Lung (tissue), 12 donors: ENCODE data around the gene TMEM63A. TPM values are rescaled to one million over a fixed set of nuclear protein-coding genes. Genes with fewer than 3 reads are reported as not detected.

Source experiments
- ATAC-seq: fragments of 200-7000 bp; cut with Tn5 transposase; one replicate; pipeline ENCODE4 v1.9.1; 2020; ENCODE audit warnings: moderate number of reproducible peaks; ENCODE audit not compliant: insufficient read depth, low FRiP score
- DNase-seq, 3 donors: peaks; one replicate each; pipeline ENCODE4 v3.0.0-alpha.2; 2013 to 2017
- H3K27ac ChIP-seq, 2 donors: one replicate each; pipeline ENCODE4 v1.5.1; 2013; ENCODE audit warnings: mild to moderate bottlenecking in 2 of 2, moderate library complexity in 2 of 2, control low read depth in 1 of 2, inconsistent platforms in 1 of 2, low read depth in 1 of 2, low read length in 1 of 2
- H3K27me3 ChIP-seq, 3 donors: one replicate each; pipeline ENCODE4 v1.5.1; 2013; ENCODE audit warnings: low read length in 2 of 3; ENCODE audit not compliant: control insufficient read depth in 3 of 3, insufficient read depth in 3 of 3
- H3K36me3 ChIP-seq, 4 donors: one replicate each; pipeline ENCODE4 v1.5.1; 2013; ENCODE audit warnings: low read length in 4 of 4, mild to moderate bottlenecking in 1 of 4, moderate library complexity in 1 of 4; ENCODE audit not compliant: control insufficient read depth in 4 of 4, insufficient read depth in 4 of 4
- H3K4me1 ChIP-seq, 5 donors: one replicate each; pipeline ENCODE4 v1.5.1; 2013; ENCODE audit warnings: low read length in 5 of 5, mild to moderate bottlenecking in 2 of 5, moderate library complexity in 1 of 5; ENCODE audit not compliant: control insufficient read depth in 5 of 5, insufficient read depth in 5 of 5
- H3K4me3 ChIP-seq: one replicate; pipeline ENCODE4 v1.5.1; 2013; ENCODE audit warnings: mild to moderate bottlenecking, control low read depth, moderate library complexity
- H3K9ac ChIP-seq, 2 donors: one replicate each; pipeline ENCODE4 v1.5.1; 2013; ENCODE audit warnings: low read length in 2 of 2, control low read depth in 1 of 2; ENCODE audit not compliant: insufficient read depth in 1 of 2
- H3K9me3 ChIP-seq, 4 donors: one replicate each; pipeline ENCODE4 v1.5.1; 2013; ENCODE audit warnings: low read length in 3 of 4, mild to moderate bottlenecking in 1 of 4, moderate library complexity in 1 of 4; ENCODE audit not compliant: control insufficient read depth in 4 of 4, insufficient read depth in 3 of 4
- WGBS, 2 donors: extraction: QIAGEN DNeasy Blood & Tissue Kit; methylation state at CpG; one replicate each; pipeline ENCODE4 v1.1.7; 2013; 5-methylcytosine and 5-hydroxymethylcytosine counted together
- polyA plus RNA-seq, 2 donors: library from polyadenylated mRNA; stranded (reverse); fragments of 200-250 nt; gene quantifications; one replicate each; pipeline ENCODE4 v1.2.1, GENCODE V29; 2013
- total RNA-seq, 2 donors: library from RNA; depleted of rRNA in 1 of 2; stranded (reverse); fragments of >200 nt in 1 of 2; gene quantifications; one replicate each; pipeline ENCODE4 v1.2.1, GENCODE V29; 2014 to 2021
- TF ChIP-seq, protein P1 (sequence below): IDR thresholded peaks from 2 replicates; pipeline ENCODE4 v1.5.1; 2012; ENCODE audit warnings: mild to moderate bottlenecking; ENCODE audit errors: control extremely low read depth, extremely low read depth
- donor health status: control.
- donor health status: control.
- donor health status: Bipolar disorder and iron deficiency.
- donor health status: healthy.
- donor health status: DM: yes; HTN: yes; CAD: no.

The TMEM63A gene
- total and polyA plus RNA-seq, 4 donors = 26.1 to 108 (median 73.1) TPM

DNA sequence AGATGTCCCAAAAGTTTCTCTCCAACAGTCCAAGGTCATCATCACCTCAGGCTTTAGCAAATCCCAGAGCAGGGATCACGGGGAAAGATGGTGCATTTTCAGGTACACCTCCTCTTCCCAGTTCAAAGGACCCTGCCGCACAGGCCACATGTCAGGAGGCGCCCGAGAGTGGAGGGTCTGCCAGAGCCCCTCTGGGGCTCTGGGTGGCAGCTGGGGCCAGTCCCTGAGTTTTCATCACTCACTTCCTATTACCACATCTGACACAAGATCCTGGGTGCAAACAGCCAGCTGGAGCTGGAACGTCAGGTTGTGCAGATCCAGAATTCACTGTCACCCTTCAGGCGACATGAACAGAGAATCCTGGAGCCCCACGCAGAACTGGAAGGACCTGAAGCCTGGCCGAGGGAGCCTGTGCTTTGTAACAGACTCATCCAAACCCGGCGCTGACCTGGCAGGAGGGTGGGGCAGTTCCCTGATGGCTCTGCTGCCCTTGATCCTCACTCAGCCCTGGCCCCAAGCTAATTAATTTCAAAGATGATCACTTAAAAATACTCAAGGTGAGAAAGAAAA lies 8.8 kb downstream of the TMEM63A start:
- Histone ChIP-seq H3K4me1 (peaks cover 4 to 22% (median 7%) of the 10 kb centered on the region in 5 donors), H3K9me3 (no peaks in the 10 kb centered on the region)
- no peak for ATAC-seq

DNA sequence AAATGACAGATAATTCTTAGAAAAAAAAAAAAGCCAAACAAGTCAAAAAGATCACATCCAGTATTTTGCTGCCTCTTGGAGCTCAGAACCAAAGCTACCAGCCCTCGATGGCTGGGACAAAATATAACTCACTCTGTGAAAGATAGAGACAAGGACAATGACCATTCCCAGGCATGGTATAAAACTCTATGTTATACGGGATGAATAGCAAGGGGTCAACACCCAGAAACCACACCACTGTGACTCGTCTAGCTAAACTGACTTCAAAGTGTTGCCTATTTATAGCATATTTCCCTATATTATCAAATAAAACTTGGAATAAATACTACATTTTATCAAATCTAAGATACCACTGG lies 10.1 kb downstream of the TMEM63A start:
- no peaks in the 10 kb centered on the region for H3K27me3 ChIP-seq
- 78 to 85% methylated on average over 3 of the region's 3 CpGs for WGBS, 2 donors
- DNase-seq = no peak
- H3K36me3 ChIP-seq = peaks cover 10 to 51% (median 38%) of the 10 kb centered on the region in 4 donors
- TF ChIP-seq, protein P1, sequence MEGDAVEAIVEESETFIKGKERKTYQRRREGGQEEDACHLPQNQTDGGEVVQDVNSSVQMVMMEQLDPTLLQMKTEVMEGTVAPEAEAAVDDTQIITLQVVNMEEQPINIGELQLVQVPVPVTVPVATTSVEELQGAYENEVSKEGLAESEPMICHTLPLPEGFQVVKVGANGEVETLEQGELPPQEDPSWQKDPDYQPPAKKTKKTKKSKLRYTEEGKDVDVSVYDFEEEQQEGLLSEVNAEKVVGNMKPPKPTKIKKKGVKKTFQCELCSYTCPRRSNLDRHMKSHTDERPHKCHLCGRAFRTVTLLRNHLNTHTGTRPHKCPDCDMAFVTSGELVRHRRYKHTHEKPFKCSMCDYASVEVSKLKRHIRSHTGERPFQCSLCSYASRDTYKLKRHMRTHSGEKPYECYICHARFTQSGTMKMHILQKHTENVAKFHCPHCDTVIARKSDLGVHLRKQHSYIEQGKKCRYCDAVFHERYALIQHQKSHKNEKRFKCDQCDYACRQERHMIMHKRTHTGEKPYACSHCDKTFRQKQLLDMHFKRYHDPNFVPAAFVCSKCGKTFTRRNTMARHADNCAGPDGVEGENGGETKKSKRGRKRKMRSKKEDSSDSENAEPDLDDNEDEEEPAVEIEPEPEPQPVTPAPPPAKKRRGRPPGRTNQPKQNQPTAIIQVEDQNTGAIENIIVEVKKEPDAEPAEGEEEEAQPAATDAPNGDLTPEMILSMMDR = no peak
- H3K9ac ChIP-seq = no peak overlapping the region
- no peak for ATAC-seq
- peaks cover 0 to 10% (median 5%) of the 10 kb centered on the region in 5 donors for H3K4me1 ChIP-seq
- H3K4me3 ChIP-seq = no peak overlapping the region
- H3K27ac ChIP-seq = no peak overlapping the region
- no peaks in the 10 kb centered on the region for H3K9me3 ChIP-seq

More for the DNA sequence above, 8.8 kb downstream of the TMEM63A start:
- Histone ChIP-seq H3K9ac (no peak overlapping the region), H3K27ac (no peak overlapping the region), H3K36me3 (peaks cover 4 to 43% (median 37%) of the 10 kb centered on the region in 4 donors), H3K4me3 (no peak overlapping the region), H3K27me3 (no peaks in the 10 kb centered on the region)
- DNase-seq = no peak
- TF ChIP-seq, protein P1 = no peak
- WGBS, 2 donors = 66 to 87% methylated on average over 10 of the region's 10 CpGs

DNA sequence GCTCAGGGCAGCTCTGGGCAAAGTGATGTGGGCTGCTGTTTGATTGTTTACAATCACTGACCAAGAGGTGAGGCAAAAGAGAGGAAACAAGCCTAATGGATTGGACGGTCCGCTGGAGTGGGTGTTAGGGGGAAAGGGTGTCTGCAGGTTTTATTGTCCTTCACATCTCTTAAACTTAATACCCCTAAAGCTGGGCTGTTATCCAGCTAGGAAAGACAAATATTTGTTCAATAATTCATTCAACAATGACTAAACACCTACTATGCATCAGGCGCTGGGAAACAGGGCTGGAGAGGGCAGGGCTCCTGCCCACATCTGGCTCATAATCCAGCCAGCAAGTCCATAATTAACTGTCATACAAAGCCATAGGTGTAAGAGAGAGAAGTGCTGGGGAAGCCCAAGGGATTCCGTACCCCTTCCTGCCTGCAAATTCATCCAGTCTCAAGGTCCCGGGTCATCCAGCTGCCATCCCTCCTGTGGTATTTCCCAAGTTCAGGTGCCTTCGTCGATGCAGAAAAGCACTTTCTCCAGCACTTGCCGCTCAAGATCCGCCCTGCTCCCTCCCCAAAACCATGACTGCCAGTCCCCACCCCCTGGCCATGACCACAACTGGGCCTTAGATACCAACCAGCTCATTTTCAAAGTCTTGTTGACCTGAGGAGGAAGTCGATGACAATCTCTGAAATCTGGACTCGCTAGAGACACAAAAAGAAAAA lies 10.7 kb downstream of the TMEM63A start:
- WGBS, 2 donors = 72 to 83% methylated on average over 11 of the region's 11 CpGs
- ATAC-seq = no peak
- no peaks in the 10 kb centered on the region for H3K9me3 ChIP-seq
- TF ChIP-seq, protein P1 = no peak
- H3K9ac ChIP-seq = no peak overlapping the region
- peaks cover 12 to 53% (median 39%) of the 10 kb centered on the region in 4 donors for H3K36me3 ChIP-seq
- H3K4me3 ChIP-seq = no peak overlapping the region
- no peaks in the 10 kb centered on the region for H3K27me3 ChIP-seq
- no peak overlapping the region for H3K27ac ChIP-seq
- no peak for DNase-seq
- H3K4me1 ChIP-seq = peaks cover 0 to 12% (median 5%) of the 10 kb centered on the region in 5 donors
